Cardiac fibroblast (primary cell): Measurements from ENCODE around the gene DDX39A.

Experiments
- DNase-seq, 2 donors: peaks; one replicate each; pipeline versions ENCODE4 v3.0.0 to v3.0.0-alpha.2; 2010; ENCODE audit warnings: low read depth in 2 of 2
- H3K4me3 ChIP-seq, 2 donors: replicated peaks in 1 of 2; 1 replicate in 1 of 2; 2 replicates in 1 of 2; pipeline ENCODE4 v1.5.1; 2011; ENCODE audit warnings: low read depth in 2 of 2, low read length in 2 of 2, mild to moderate bottlenecking in 2 of 2, moderate library complexity in 1 of 2
- TF ChIP-seq, protein P1 (sequence below): IDR thresholded peaks from one replicate; pipeline ENCODE4 v1.5.1; 2011; ENCODE audit warnings: low read depth, mild to moderate bottlenecking, low read length, inconsistent platforms

The DDX39A gene

DNA sequence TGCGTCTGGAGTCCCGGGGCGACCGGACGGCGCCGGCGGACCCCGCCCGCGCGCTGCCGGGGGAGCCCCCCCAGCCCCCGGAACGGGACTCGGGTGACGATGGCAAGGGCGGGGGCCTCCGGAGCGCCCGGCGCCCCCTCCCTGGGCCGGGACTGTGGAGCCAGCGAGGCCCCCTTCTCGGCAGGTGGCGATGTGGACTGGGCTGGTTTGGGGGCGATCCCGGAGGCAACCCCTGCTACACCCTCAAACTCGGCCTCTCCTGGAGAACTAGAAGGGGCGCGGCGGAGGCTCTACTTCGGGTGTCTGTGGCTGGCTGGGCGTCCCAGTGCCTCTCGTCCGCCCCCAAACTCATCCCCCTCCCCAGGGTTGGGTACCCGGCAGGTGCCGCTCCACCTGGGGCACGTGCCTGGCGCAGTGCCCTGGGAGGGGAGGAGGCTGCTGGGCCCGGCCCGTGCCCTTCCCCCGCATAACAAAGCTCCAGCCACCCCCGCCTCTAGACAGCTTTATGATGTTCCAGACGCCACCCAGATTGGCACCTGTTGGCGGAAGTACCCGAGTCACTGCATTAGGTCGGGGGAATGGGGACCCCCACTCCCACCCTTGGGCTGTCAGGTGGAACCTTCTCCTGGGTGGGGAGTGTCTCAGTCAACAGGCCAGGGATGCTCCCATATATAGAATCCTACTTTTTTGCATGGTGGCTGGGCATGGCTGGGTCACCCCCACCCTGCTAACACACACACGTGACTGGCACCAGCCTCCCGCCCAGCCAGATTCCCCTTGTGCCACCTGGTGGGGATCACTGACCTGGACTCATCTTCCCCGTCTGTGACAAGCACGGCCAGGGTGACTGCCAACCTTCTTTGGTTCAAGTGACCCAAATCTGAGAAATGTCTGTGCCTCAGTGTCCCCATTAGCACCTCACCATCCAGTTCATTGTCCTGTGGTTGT lies 14.7 kb upstream of the DDX39A start:
- H3K4me3 ChIP-seq: peak overlapping the region; percentile 76 to 80
- TF ChIP-seq, protein P1, sequence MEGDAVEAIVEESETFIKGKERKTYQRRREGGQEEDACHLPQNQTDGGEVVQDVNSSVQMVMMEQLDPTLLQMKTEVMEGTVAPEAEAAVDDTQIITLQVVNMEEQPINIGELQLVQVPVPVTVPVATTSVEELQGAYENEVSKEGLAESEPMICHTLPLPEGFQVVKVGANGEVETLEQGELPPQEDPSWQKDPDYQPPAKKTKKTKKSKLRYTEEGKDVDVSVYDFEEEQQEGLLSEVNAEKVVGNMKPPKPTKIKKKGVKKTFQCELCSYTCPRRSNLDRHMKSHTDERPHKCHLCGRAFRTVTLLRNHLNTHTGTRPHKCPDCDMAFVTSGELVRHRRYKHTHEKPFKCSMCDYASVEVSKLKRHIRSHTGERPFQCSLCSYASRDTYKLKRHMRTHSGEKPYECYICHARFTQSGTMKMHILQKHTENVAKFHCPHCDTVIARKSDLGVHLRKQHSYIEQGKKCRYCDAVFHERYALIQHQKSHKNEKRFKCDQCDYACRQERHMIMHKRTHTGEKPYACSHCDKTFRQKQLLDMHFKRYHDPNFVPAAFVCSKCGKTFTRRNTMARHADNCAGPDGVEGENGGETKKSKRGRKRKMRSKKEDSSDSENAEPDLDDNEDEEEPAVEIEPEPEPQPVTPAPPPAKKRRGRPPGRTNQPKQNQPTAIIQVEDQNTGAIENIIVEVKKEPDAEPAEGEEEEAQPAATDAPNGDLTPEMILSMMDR: no peak
- DNase-seq: no peak

DNA sequence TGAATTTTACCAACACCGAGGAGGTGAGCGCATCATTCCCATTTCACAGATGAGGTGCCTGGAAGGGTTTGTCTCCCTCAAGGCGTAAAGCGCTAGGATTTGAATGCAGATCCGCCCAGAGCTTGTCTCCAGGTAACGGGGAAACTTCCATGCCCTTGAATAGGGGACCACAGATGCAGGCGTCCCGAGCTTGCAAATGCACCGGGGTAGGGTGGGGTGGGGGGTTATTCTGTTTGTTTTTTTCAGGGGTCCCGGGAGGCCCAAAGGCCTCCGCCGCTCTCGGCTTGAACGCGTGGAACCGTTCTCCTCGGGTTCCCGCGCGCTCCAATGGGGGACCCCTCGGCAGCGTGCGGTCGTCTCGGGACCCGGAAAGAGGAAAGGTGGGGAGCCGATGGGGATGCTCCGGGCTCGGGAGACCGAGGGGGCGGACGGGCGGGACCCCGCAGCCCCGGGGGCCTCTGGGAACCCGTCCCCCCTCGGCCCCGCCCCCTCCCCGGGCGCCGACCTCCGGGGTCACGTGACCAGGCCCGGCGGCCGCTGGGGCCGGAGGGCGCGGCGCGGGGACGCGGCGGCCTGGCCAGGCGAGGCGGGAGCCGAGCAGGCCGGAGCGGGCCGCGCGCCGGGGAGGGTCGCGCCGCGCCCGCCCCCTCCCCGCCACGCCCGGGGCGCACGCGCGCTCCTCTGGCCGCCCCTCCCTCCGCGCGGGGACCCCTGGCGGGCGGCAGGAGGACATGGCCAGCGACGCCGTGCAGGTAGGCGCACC lies 13.8 kb upstream of the DDX39A start, which contains the start of gene PKN1:
TSS of gene PKN1 (plus strand) at position 516 of the 763 bp plus-strand sequence. CDS start at position 732, 216 bp downstream.
- TF ChIP-seq, protein P1: no peak
- peak within 1 kb of the TSS; percentile 76 to 80 for H3K4me3 ChIP-seq
- peak in 1 of 2 donors; percentile 50 for DNase-seq

DNA sequence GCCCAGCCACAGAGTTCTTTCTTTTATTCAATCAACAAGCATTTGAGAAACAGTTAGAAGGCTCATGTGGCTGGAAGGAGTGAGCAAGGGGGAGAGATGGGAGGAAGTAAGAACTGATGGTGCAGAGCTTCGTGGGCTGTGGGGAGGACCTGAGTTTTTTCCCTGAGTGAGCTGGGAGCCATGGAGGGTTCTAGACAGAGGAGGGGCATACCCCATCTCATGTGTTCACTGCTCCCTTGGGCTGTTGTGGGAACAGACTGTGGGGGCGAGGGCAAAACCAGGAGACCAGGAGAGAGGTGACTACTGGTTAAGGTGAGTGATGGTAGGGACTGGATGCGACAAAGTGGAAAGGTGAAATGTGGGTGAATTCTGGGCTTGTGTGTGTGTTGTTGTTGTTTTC lies 11.6 kb upstream of the DDX39A start:
- no peak overlapping the region for H3K4me3 ChIP-seq
- DNase-seq: no peak
- TF ChIP-seq, protein P1: no peak

DNA sequence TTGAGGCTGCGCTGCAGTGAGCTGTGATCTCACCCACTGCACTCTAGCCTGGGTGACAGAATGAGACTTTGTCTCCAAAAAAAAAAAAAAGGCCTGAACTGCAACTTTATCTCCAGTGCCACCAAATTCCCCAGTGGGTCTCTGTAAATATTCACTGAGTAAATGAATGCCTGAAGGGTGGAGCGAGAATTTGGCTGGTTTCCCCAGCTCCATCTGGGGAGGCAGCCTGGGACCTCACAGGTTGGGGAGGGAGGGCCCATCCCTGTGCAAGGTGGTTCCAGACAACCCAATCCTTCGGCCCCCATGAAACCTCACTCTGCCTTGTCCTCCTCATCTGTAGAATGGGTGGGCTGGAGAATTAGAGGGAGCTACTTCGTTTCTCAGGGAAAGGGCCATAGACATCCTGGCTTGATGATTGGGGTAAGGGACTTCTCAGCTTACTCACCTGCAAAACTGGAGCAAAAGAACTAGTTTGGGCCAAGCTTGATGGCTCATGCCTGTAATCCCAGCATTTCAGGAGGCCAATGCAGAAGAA lies 9.8 kb upstream of the DDX39A start:
- TF ChIP-seq, protein P1: no peak
- no peak for DNase-seq
- no peak overlapping the region for H3K4me3 ChIP-seq

DNA sequence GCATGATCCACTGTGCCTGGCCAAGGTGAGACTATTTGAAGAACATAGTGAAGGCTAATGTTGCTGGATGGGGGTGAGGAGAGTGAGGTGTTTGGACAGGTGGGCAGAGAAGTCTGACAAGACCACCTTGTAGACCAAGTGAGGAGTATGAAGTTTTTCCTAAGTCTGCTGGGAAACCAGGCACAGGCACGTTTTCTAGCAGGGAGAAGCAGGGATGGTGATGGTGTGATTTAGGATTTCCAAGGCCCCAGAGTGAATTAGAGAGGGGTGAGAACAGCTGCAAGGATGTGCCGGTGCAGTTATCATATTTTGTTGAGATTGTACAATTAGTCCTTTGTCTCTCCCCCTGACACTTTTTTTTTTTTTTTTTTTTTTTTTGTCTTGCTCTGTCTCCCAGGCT lies 8.3 kb upstream of the DDX39A start:
- H3K4me3 ChIP-seq: no peak overlapping the region
- TF ChIP-seq, protein P1: no peak
- DNase-seq: no peak

DNA sequence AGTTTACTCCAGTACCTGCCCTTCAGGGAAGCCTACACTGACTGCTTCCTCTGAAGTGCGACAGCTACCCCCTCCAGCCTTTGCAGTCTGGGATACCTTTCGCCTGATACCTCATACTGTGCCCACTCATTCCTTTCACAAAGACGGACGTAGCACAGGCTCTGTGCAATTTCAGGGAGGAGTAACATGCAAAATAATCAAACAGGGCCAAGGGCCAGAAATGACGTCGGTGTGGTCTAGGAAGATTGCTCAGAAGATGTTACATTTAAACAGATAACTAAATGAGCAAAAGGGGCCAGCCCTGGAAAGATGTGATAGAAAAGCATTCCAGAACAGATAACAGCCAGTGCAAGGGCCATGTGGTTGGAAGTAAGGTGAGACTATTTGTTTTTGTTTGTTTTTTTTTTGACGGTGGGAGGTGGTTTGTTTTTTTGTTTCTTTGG lies 6.6 kb upstream of the DDX39A start:
- no peak overlapping the region for H3K4me3 ChIP-seq
- DNase-seq: peak; percentile 40 to 49
- TF ChIP-seq, protein P1: no peak
